Esophagus muscularis mucosa (tissue), 4 donors: ENCODE results near the gene DISC1. TPM values are rescaled to one million over a fixed set of nuclear protein-coding genes. Genes with fewer than 3 reads are reported as not detected.

Experiments
- DNase-seq: peaks from one replicate; pipeline ENCODE4 v3.0.0-alpha.2; 2017; ENCODE audit errors: extremely low spot score
- H3K27ac ChIP-seq, 4 donors: fragments of 200-600 bp; sonication (generic); replicated peaks in 1 of 4; 1 replicate in 3 of 4; 2 replicates in 1 of 4; pipeline ENCODE4 v1.5.1; 2016 to 2019; ENCODE audit warnings: mild to moderate bottlenecking in 1 of 4
- H3K27me3 ChIP-seq, 4 donors: fragments of 200-600 bp; sonication (generic); one replicate each; pipeline versions ENCODE4 v1.5.1 to v1.6.0; 2016 to 2019
- H3K36me3 ChIP-seq, 4 donors: fragments of 200-600 bp; sonication (generic); one replicate each; pipeline ENCODE4 v1.5.1; 2016 to 2019
- H3K4me1 ChIP-seq, 4 donors: fragments of 200-600 bp; sonication (generic); one replicate each; pipeline ENCODE4 v1.5.1; 2016 to 2019
- H3K4me3 ChIP-seq, 4 donors: fragments of 200-600 bp; sonication (generic); 1 replicate in 2 of 4; 2 replicates in 2 of 4; pipeline ENCODE4 v1.5.1; 2016 to 2019; ENCODE audit warnings: mild to moderate bottlenecking in 4 of 4, moderate library complexity in 1 of 4
- H3K9me3 ChIP-seq, 4 donors: fragments of 200-600 bp; sonication (generic); 1 replicate in 3 of 4; 2 replicates in 1 of 4; pipeline ENCODE4 v1.5.1; 2016 to 2019
- CTCF ChIP-seq, 3 experiments: fragments of 200-600 bp in 2 of 3; fragments of 450-650 bp in 1 of 3; sonication (generic) in 2 of 3; IDR thresholded peaks; one replicate each; pipeline ENCODE4 v1.5.1; 2017 to 2019; ENCODE audit warnings: antibody characterized with exemption in 3 of 3, mild to moderate bottlenecking in 2 of 3, moderate library complexity in 1 of 3
- EP300 ChIP-seq: sonication (generic); formaldehyde crosslinking; IDR thresholded peaks from one replicate; pipeline ENCODE4 v1.6.1; 2017; ENCODE audit warnings: antibody characterized with exemption
- POLR2A ChIP-seq: fragments of 450-650 bp; IDR thresholded peaks from one replicate; pipeline ENCODE4 v1.6.1; 2017; ENCODE audit warnings: antibody characterized with exemption, moderate library complexity, mild to moderate bottlenecking, low read depth
- POLR2AphosphoS5 ChIP-seq, 2 donors: sonication (generic); formaldehyde crosslinking; IDR thresholded peaks; one replicate each; pipeline ENCODE4 v1.6.1; 2017; ENCODE audit warnings: antibody characterized with exemption in 2 of 2
- WGBS: methylation state at CpG from one replicate; pipeline ENCODE4 v1.1.5; 2018; 5-methylcytosine and 5-hydroxymethylcytosine counted together
- intact Hi-C: fragments of 100-400 bp; cut with DNase I; formaldehyde crosslinking; loops from one replicate; pipeline ENCODE4 v1.15.1; 2023
- total RNA-seq, 4 donors: library from RNA; depleted of rRNA; stranded (reverse); fragments of >200 nt; gene quantifications; one replicate each; pipeline versions ENCODE4 v1.1.0 to v1.2.1, GENCODE V29; 2016

Gene DISC1
- total RNA-seq, 4 donors from 2014 or later, result 5.3 to 6.6 (median 6.2) TPM

GRCh38 chr1:231838521-231838920 is 211.9 kb downstream of the DISC1 start:
- no peak overlapping the region for H3K27ac ChIP-seq
- TF ChIP-seq POLR2AphosphoS5 (IDR thresholded peaks at IDR 0.05) (no peak), POLR2A (no peak), CTCF (IDR thresholded peaks at IDR 0.05) (no peak), EP300 (no peak)
- H3K9me3 ChIP-seq, result no peaks in the 10 kb centered on the region
- 92% methylated on average over 7 of the region's 7 CpGs for WGBS
- H3K4me1 ChIP-seq, result peaks cover 0 to 5% (median 0%) of the 10 kb centered on the region in 4 donors
- H3K4me3 ChIP-seq, result no peak overlapping the region
- intact Hi-C loops, result no loop called here
- peaks cover 0 to 6% (median 0%) of the 10 kb centered on the region in 4 donors for H3K36me3 ChIP-seq
- H3K27me3 ChIP-seq, result no peaks in the 10 kb centered on the region
- DNase-seq, result no peak

- Histone ChIP-seq H3K4me1 (peaks cover 4 to 8% (median 6%) of the 10 kb centered on the region in 4 donors), H3K36me3 (no peaks in the 10 kb centered on the region), H3K27me3 (no peaks in the 10 kb centered on the region), H3K27ac (no peak overlapping the region), H3K4me3 (no peak overlapping the region), H3K9me3 (no peaks in the 10 kb centered on the region)
- DNase-seq, result no peak
- no peak for TF ChIP-seq POLR2A
- TF ChIP-seq CTCF (IDR thresholded peaks at IDR 0.05), result no peak
- TF ChIP-seq POLR2AphosphoS5 (IDR thresholded peaks at IDR 0.05), result no peak
- TF ChIP-seq EP300, result no peak
- WGBS, result 88% methylated on average over 2 of the region's 2 CpGs
- intact Hi-C loops, result no loop called here
Observed at GRCh38 chr1:231839999-231840398, 213.4 kb downstream of the DISC1 start.

GRCh38 chr1:231841616-231842344 is 215.2 kb downstream of the DISC1 start:
- Histone ChIP-seq H3K27ac (no peak overlapping the region), H3K4me3 (no peak overlapping the region), H3K27me3 (no peaks in the 10 kb centered on the region), H3K36me3 (no peaks in the 10 kb centered on the region), H3K9me3 (no peaks in the 10 kb centered on the region), H3K4me1 (peaks cover 5 to 13% (median 11%) of the 10 kb centered on the region in 4 donors)
- 80% methylated on average over 5 of the region's 5 CpGs for WGBS
- DNase-seq, result no peak
- intact Hi-C loops, result no loop called here
- no peak for TF ChIP-seq EP300
- TF ChIP-seq POLR2AphosphoS5 (IDR thresholded peaks at IDR 0.05), result no peak
- no peak for TF ChIP-seq CTCF (IDR thresholded peaks at IDR 0.05)
- no peak for TF ChIP-seq POLR2A

- Histone ChIP-seq H3K4me1 (peaks cover 5 to 13% (median 11%) of the 10 kb centered on the region in 4 donors), H3K36me3 (no peaks in the 10 kb centered on the region), H3K27ac (no peak overlapping the region), H3K4me3 (no peak overlapping the region), H3K9me3 (no peaks in the 10 kb centered on the region), H3K27me3 (no peaks in the 10 kb centered on the region)
- TF ChIP-seq POLR2AphosphoS5 (IDR thresholded peaks at IDR 0.05), result no peak
- TF ChIP-seq EP300, result no peak
- no peak for TF ChIP-seq CTCF (IDR thresholded peaks at IDR 0.05)
- no peak for TF ChIP-seq POLR2A
- intact Hi-C loops, result no loop called here
- no peak for DNase-seq
- 77% methylated on average over 1 of the region's 1 CpG for WGBS
Observed at GRCh38 chr1:231842441-231842840, 215.9 kb downstream of the DISC1 start.
